Retinal pigment epithelial cell (primary cell): ENCODE data around the gene SULT1A2.
"Not testable (repeated sequence)": the region's sequence is repeated elsewhere in the genome, so short reads cannot be mapped to it uniquely, and the experiment has no call there.

Experiments
- DNase-seq: peaks from one replicate; pipeline ENCODE4 v3.0.0-alpha.2; 2010; ENCODE audit warnings: low read depth
- H3K4me3 ChIP-seq: 2 replicates; pipeline ENCODE4 v1.5.1; 2011; ENCODE audit warnings: mild to moderate bottlenecking, low read length, control low read depth, moderate library complexity
- TF ChIP-seq, protein P1 (sequence below): conservative IDR thresholded peaks from 2 replicates; pipeline ENCODE4 v1.5.1; 2011; ENCODE audit warnings: low read depth, low read length, control low read depth, inconsistent platforms

The SULT1A2 gene

GRCh38 chr16:28609631-28610594 is 13.1 kb upstream of the SULT1A2 start, which contains the start of gene SULT1A1:
Gene SULT1A1 (minus strand): TSS chr16:28610044. CDS start chr16:28608855, 1,189 bp downstream.
- no peak within 1 kb of the TSS for H3K4me3 ChIP-seq
- TF ChIP-seq, protein P1, sequence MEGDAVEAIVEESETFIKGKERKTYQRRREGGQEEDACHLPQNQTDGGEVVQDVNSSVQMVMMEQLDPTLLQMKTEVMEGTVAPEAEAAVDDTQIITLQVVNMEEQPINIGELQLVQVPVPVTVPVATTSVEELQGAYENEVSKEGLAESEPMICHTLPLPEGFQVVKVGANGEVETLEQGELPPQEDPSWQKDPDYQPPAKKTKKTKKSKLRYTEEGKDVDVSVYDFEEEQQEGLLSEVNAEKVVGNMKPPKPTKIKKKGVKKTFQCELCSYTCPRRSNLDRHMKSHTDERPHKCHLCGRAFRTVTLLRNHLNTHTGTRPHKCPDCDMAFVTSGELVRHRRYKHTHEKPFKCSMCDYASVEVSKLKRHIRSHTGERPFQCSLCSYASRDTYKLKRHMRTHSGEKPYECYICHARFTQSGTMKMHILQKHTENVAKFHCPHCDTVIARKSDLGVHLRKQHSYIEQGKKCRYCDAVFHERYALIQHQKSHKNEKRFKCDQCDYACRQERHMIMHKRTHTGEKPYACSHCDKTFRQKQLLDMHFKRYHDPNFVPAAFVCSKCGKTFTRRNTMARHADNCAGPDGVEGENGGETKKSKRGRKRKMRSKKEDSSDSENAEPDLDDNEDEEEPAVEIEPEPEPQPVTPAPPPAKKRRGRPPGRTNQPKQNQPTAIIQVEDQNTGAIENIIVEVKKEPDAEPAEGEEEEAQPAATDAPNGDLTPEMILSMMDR = no peak
- no peak for DNase-seq

- not testable (repeated sequence) for H3K4me3 ChIP-seq, DNase-seq
Measured at GRCh38 chr16:28608867-28609596, 12.2 kb upstream of the SULT1A2 start.

DNA sequence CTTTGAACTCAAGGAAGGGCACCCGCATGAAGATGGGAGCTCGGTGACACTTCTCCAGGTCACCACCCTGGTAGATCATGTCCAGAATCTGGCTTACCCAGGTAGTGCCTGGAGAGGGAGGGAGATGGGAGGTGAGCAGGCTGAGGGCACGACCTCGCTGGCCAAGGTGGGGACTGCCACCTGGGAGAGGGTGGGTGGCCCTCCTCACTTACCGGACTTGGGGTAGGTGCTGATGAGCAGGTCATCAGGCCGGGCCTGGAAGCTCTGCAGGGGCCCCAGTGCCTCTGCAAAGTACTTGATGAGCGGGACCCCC is 11.6 kb upstream of the SULT1A2 start:
- not testable (repeated sequence) for H3K4me3 ChIP-seq, DNase-seq

- not testable (repeated sequence) for H3K4me3 ChIP-seq, DNase-seq
Measured at GRCh38 chr16:28607681-28608495, 11.0 kb upstream of the SULT1A2 start.

GRCh38 chr16:28607116-28607623 is 10.3 kb upstream of the SULT1A2 start:
- TF ChIP-seq, protein P1 = no peak
- no peak overlapping the region for H3K4me3 ChIP-seq
- DNase-seq = no peak

GRCh38 chr16:28606291-28607115 is 9.7 kb upstream of the SULT1A2 start:
- H3K4me3 ChIP-seq = no peak overlapping the region
- no peak for DNase-seq
- TF ChIP-seq, protein P1 = no peak

- H3K4me3 ChIP-seq = no peak overlapping the region
- TF ChIP-seq, protein P1 = no peak
- no peak for DNase-seq
Measured at GRCh38 chr16:28604186-28604565, 7.3 kb upstream of the SULT1A2 start.
